GM12878 (cell line): ENCODE measurements around the gene TEKT2. TPM values are rescaled to one million over a fixed set of nuclear protein-coding genes. Genes with fewer than 3 reads are reported as not detected.

Experiments used
- ATAC-seq: fragments of 200-7000 bp; cut with Tn5 transposase; 3 replicates; pipeline ENCODE4 v1.9.1; 2020; ENCODE audit warnings: mild to moderate bottlenecking, moderate library complexity
- BruUV-seq: library from RNA; stranded (reverse); fragments of 400-500 nt; replicated peaks from 2 replicates; lab custom pipeline; 2021; lab: Mats Ljungman, UMichigan
- CTCF ChIA-PET: fragments of 300-600 bp; sonication (Branson Sonifier 250); formaldehyde crosslinking; extraction: SDS; loops from one replicate; lab custom pipeline; 2021; ENCODE audit warnings: inconsistent platforms; lab: Yijun Ruan, JAX
- POLR2A ChIA-PET: fragments of 350-600 bp; formaldehyde crosslinking; extraction: SDS; loops from one replicate; lab custom pipeline; 2021; ENCODE audit warnings: inconsistent platforms; lab: Charles Lee
- RAD21 ChIA-PET: fragments of 300-600 bp; sonication (Branson Sonifier 250); formaldehyde crosslinking; loops from one replicate; lab custom pipeline; 2023; ENCODE audit warnings: antibody characterized with exemption; ENCODE audit not compliant: unreplicated experiment; lab: Charles Lee
- SMC1A ChIA-PET: fragments of 300-600 bp; sonication (Branson Sonifier 250); formaldehyde crosslinking; loops from one replicate; lab custom pipeline; 2023; ENCODE audit not compliant: unreplicated experiment, uncharacterized antibody; lab: Charles Lee
- DNase-seq: peaks from one replicate; pipeline ENCODE4 v3.0.0-alpha.2; 2011; ENCODE audit warnings: low read depth, low spot score
- FAIRE-seq: peaks from 3 replicates; lab custom pipeline; 2011; peaks lifted over from hg19 to GRCh38; lab: Jason Lieb, UNC
- H2AFZ ChIP-seq: 2 replicates; pipeline ENCODE4 v1.6.0; 2011; ENCODE audit warnings: low read depth, low read length, control low read depth; ENCODE audit not compliant: control insufficient read depth
- H3K27ac ChIP-seq: 2 replicates; pipeline ENCODE4 v1.5.1; 2011; ENCODE audit warnings: control low read depth; ENCODE audit not compliant: control insufficient read depth, insufficient read depth
- H3K27me3 ChIP-seq, 2 experiments: replicated peaks in 1 of 2; 2 replicates each; pipeline versions ENCODE4 v1.6.0 to v1.6.1; 2011; ENCODE audit warnings: low read length in 1 of 2; ENCODE audit not compliant: control insufficient read depth in 2 of 2, insufficient read depth in 2 of 2
- H3K36me3 ChIP-seq, 2 experiments: 2 replicates each; pipeline ENCODE4 v1.5.1; 2011; ENCODE audit warnings: low read length in 1 of 2; ENCODE audit not compliant: control insufficient read depth in 2 of 2, insufficient read depth in 2 of 2
- H3K4me1 ChIP-seq: 2 replicates; pipeline ENCODE4 v1.6.1; 2011; ENCODE audit warnings: mild to moderate bottlenecking, low read length, moderate library complexity, mixed read lengths; ENCODE audit not compliant: control insufficient read depth, insufficient read depth
- H3K4me2 ChIP-seq: 2 replicates; pipeline ENCODE4 v1.6.0; 2011; ENCODE audit warnings: control low read depth; ENCODE audit not compliant: control insufficient read depth, insufficient read depth
- H3K4me3 ChIP-seq: fragments of 200-600 bp; sonication (generic); 2 replicates; pipeline ENCODE4 v1.5.1; 2016
- H3K79me2 ChIP-seq: 2 replicates; pipeline ENCODE4 v1.6.0; 2011; ENCODE audit warnings: low read length; ENCODE audit not compliant: control insufficient read depth, insufficient read depth
- H3K9ac ChIP-seq: 2 replicates; pipeline ENCODE4 v1.8.0; 2011; ENCODE audit warnings: low read length, control low read depth, mixed read lengths; ENCODE audit not compliant: control insufficient read depth, insufficient read depth
- H3K9me3 ChIP-seq: replicated peaks from 3 replicates; pipeline ENCODE4 v1.5.1; 2011; ENCODE audit warnings: mild to moderate bottlenecking, low read length; ENCODE audit not compliant: control insufficient read depth, insufficient read depth
- H4K20me1 ChIP-seq: 2 replicates; pipeline ENCODE4 v1.6.0; 2011; ENCODE audit not compliant: control insufficient read depth, insufficient read depth
- EED ChIP-seq: sonication (generic); IDR thresholded peaks from 2 replicates; pipeline ENCODE4 v1.6.1; 2016; ENCODE audit warnings: antibody characterized with exemption, low read depth
- KAT2A ChIP-seq: conservative IDR thresholded peaks from 2 replicates; pipeline ENCODE4 v1.6.1; 2011; ENCODE audit warnings: low read depth, low read length; ENCODE audit not compliant: control insufficient read depth
- MYB ChIP-seq: fragments of 150-350 bp; IDR thresholded peaks from 2 replicates; pipeline ENCODE4 v1.6.1; 2014; ENCODE audit warnings: mild to moderate bottlenecking, low read depth, low read length, borderline replicate concordance
- RAD21 ChIP-seq: IDR thresholded peaks from 2 replicates; pipeline ENCODE4 v1.6.1; 2011; ENCODE audit warnings: mild to moderate bottlenecking, low read depth, low read length, moderate library complexity; ENCODE audit not compliant: insufficient read depth
- USF1 ChIP-seq: IDR thresholded peaks from 2 replicates; pipeline ENCODE4 v1.6.1; 2011; ENCODE audit warnings: borderline replicate concordance, low read depth, mild to moderate bottlenecking, moderate library complexity, mixed read lengths, low read length; ENCODE audit not compliant: insufficient read depth; ENCODE audit errors: extremely low read length
- WGBS: methylation state at CpG from one replicate; pipeline ENCODE4 v1.1.6; 2016; ENCODE audit warnings: low lambda C conversion rate; ENCODE audit not compliant: insufficient replicate concordance, insufficient coverage; ENCODE audit errors: missing lambda C conversion rate; 5-methylcytosine and 5-hydroxymethylcytosine counted together
- in situ Hi-C: fragments of 300-500 bp; cut with MboI; formaldehyde crosslinking; loops from 9 replicates; pipeline ENCODE4 v1.14.3; 2018; ENCODE audit warnings: mixed read lengths
- intact Hi-C: fragments of 100-400 bp; cut with micrococcal nuclease; formaldehyde crosslinking; loops from one replicate; pipeline ENCODE4 v1.14.2; 2022; ENCODE audit not compliant: unreplicated experiment
- polyA plus RNA-seq, 11 experiments: library from polyadenylated mRNA; depleted of rRNA in 4 of 11; unstranded in 6 of 11; stranded (reverse) in 5 of 11; fragments of >200 nt; fragmentation: Nextera tagmentation in 4 of 11; fragmentation: Illumina TruSeq in 1 of 11; extraction: Ambion mirVana in 4 of 11; extraction: Trizol in 1 of 11; gene quantifications; 1 replicate in 1 of 11; 2 replicates in 10 of 11; pipeline versions ENCODE4 v1.2.1 to v1.2.3, GENCODE V29; 2011 to 2016; ENCODE audit warnings: inconsistent platforms in 2 of 11, missing spikeins in 2 of 11, low read depth in 1 of 11
- total RNA-seq, 4 experiments: library from RNA; depleted of rRNA in 3 of 4; stranded (reverse); fragments of >200 nt in 3 of 4; fragmentation: Illumina TruSeq in 1 of 4; extraction: Trizol in 1 of 4; gene quantifications; 2 replicates each; pipeline versions ENCODE4 v1.2.1 to v1.2.3, GENCODE V29; 2013 to 2021
- TF ChIP-seq, protein P1 (sequence below): IDR thresholded peaks from 2 replicates; pipeline ENCODE4 v1.6.1; 2011; ENCODE audit warnings: mild to moderate bottlenecking, low read depth, low read length, moderate library complexity; ENCODE audit not compliant: insufficient replicate concordance
- TF ChIP-seq, protein P2 (sequence below): fragments of 450-650 bp; formaldehyde crosslinking; IDR thresholded peaks from 2 replicates; pipeline ENCODE4 v1.5.0; 2022; ENCODE audit warnings: mild to moderate bottlenecking, missing genetic modification characterization
- TF ChIP-seq, protein P3 (sequence below): fragments of 450-650 bp; IDR thresholded peaks from 2 replicates; pipeline ENCODE4 v1.6.1; 2017; ENCODE audit warnings: mild to moderate bottlenecking, moderate library complexity
- TF ChIP-seq, protein P4 (sequence below): IDR thresholded peaks from 2 replicates; pipeline ENCODE4 v1.6.1; 2011; ENCODE audit warnings: borderline replicate concordance, low read depth, mild to moderate bottlenecking, moderate library complexity, low read length; ENCODE audit not compliant: insufficient read depth, poor library complexity, severe bottlenecking

Gene TEKT2
- total and polyA plus RNA-seq, 10 of the 15 experiments (the other 5 are each of a cell fraction or from before 2014, with no cell fraction given) = 0.07 to 0.13 TPM; not detected in 8

DNA sequence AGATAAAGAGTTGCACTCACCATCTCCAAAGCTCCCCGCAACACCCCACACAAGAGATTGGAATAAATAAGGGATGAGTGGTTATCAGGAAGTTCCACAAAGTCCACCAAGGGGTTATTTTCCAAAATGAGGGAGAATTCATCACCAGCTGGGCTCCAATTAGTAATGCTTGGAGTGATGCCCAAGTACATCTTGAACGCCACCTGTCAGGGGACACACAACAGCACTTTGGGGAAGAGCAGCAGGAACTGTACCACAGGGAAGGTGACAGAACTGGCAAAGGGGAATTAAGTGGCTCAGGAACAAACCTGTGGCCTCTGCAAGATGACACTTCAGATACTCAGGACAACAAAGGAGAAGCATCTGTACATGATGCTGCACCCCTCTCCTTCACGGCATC lies 53.9 kb downstream of the TEKT2 start:
- RAD21 ChIA-PET = no interaction called here
- CTCF ChIA-PET = interaction anchor here (1.5 kb wide), 1 partner anchor 12 kb away, joined by 4 read pairs; the partner anchor contains the start of gene TRAPPC3
- POLR2A ChIA-PET = no interaction called here
- intact Hi-C loops = no loop called here
- Histone ChIP-seq H4K20me1 (no peaks in the 10 kb centered on the region), H3K4me2 (no peak overlapping the region), H3K27me3 (no peaks in the 10 kb centered on the region), H3K9me3 (no peaks in the 10 kb centered on the region), H3K4me3 (no peak overlapping the region), H3K27ac (no peak overlapping the region), H3K9ac (no peak overlapping the region), H3K79me2 (peaks cover 10% of the 10 kb centered on the region), H3K36me3 (peaks cover 2 to 8% of the 10 kb centered on the region in 2 experiments; a peak in 2 of 4 replicates), H3K4me1 (peaks cover 6% of the 10 kb centered on the region), H2AFZ (no peak overlapping the region)
- FAIRE-seq (no peak), DNase-seq (no peak), ATAC-seq (no peak)
- in situ Hi-C loops = no loop called here
- TF ChIP-seq, protein P1, sequence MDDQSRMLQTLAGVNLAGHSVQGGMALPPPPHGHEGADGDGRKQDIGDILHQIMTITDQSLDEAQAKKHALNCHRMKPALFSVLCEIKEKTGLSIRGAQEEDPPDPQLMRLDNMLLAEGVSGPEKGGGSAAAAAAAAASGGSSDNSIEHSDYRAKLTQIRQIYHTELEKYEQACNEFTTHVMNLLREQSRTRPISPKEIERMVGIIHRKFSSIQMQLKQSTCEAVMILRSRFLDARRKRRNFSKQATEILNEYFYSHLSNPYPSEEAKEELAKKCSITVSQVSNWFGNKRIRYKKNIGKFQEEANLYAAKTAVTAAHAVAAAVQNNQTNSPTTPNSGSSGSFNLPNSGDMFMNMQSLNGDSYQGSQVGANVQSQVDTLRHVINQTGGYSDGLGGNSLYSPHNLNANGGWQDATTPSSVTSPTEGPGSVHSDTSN = no peak
- TF ChIP-seq, protein P2, sequence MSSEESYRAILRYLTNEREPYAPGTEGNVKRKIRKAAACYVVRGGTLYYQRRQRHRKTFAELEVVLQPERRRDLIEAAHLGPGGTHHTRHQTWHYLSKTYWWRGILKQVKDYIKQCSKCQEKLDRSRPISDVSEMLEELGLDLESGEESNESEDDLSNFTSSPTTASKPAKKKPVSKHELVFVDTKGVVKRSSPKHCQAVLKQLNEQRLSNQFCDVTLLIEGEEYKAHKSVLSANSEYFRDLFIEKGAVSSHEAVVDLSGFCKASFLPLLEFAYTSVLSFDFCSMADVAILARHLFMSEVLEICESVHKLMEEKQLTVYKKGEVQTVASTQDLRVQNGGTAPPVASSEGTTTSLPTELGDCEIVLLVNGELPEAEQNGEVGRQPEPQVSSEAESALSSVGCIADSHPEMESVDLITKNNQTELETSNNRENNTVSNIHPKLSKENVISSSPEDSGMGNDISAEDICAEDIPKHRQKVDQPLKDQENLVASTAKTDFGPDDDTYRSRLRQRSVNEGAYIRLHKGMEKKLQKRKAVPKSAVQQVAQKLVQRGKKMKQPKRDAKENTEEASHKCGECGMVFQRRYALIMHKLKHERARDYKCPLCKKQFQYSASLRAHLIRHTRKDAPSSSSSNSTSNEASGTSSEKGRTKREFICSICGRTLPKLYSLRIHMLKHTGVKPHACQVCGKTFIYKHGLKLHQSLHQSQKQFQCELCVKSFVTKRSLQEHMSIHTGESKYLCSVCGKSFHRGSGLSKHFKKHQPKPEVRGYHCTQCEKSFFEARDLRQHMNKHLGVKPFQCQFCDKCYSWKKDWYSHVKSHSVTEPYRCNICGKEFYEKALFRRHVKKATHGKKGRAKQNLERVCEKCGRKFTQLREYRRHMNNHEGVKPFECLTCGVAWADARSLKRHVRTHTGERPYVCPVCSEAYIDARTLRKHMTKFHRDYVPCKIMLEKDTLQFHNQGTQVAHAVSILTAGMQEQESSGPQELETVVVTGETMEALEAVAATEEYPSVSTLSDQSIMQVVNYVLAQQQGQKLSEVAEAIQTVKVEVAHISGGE = no peak
- TF ChIP-seq EED (no peak), RAD21 (no peak), MYB (no peak), USF1 (no peak), KAT2A (no peak)
- TF ChIP-seq, protein P3, sequence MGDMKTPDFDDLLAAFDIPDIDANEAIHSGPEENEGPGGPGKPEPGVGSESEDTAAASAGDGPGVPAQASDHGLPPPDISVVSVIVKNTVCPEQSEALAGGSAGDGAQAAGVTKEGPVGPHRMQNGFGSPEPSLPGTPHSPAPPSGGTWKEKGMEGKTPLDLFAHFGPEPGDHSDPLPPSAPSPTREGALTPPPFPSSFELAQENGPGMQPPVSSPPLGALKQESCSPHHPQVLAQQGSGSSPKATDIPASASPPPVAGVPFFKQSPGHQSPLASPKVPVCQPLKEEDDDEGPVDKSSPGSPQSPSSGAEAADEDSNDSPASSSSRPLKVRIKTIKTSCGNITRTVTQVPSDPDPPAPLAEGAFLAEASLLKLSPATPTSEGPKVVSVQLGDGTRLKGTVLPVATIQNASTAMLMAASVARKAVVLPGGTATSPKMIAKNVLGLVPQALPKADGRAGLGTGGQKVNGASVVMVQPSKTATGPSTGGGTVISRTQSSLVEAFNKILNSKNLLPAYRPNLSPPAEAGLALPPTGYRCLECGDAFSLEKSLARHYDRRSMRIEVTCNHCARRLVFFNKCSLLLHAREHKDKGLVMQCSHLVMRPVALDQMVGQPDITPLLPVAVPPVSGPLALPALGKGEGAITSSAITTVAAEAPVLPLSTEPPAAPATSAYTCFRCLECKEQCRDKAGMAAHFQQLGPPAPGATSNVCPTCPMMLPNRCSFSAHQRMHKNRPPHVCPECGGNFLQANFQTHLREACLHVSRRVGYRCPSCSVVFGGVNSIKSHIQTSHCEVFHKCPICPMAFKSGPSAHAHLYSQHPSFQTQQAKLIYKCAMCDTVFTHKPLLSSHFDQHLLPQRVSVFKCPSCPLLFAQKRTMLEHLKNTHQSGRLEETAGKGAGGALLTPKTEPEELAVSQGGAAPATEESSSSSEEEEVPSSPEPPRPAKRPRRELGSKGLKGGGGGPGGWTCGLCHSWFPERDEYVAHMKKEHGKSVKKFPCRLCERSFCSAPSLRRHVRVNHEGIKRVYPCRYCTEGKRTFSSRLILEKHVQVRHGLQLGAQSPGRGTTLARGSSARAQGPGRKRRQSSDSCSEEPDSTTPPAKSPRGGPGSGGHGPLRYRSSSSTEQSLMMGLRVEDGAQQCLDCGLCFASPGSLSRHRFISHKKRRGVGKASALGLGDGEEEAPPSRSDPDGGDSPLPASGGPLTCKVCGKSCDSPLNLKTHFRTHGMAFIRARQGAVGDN = no peak
- TF ChIP-seq, protein P4, sequence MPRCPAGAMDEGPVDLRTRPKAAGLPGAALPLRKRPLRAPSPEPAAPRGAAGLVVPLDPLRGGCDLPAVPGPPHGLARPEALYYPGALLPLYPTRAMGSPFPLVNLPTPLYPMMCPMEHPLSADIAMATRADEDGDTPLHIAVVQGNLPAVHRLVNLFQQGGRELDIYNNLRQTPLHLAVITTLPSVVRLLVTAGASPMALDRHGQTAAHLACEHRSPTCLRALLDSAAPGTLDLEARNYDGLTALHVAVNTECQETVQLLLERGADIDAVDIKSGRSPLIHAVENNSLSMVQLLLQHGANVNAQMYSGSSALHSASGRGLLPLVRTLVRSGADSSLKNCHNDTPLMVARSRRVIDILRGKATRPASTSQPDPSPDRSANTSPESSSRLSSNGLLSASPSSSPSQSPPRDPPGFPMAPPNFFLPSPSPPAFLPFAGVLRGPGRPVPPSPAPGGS = no peak
- BruUV-seq = no TSS peak
- WGBS = 95% methylated on average over 3 of the region's 3 CpGs
- SMC1A ChIA-PET = no interaction called here
